NCI-H345 (cell line): ENCODE data around the gene CFAP221.
"Not testable (repeated sequence)": the region's sequence is repeated elsewhere in the genome, so short reads cannot be mapped to it uniquely, and the experiment has no call there.

Experiments used
- DNase-seq: peaks from one replicate; lab custom pipeline; 2025; lab: John Stamatoyannopoulos, UW

Gene CFAP221

GRCh38 chr2:119586085-119586484 lies 41.8 kb downstream of the CFAP221 start:
- no peak for DNase-seq

GRCh38 chr2:119590873-119591272 lies 46.6 kb downstream of the CFAP221 start:
- DNase-seq, result no peak

- no peak for DNase-seq
Measured at GRCh38 chr2:119591523-119591922, 47.3 kb downstream of the CFAP221 start.

GRCh38 chr2:119592436-119592835 lies 48.2 kb downstream of the CFAP221 start:
- DNase-seq, result no peak

GRCh38 chr2:119596638-119597037 lies 52.4 kb downstream of the CFAP221 start:
- DNase-seq, result no peak

- peak; percentile 89 for DNase-seq
Measured at GRCh38 chr2:119598596-119599263, 54.5 kb downstream of the CFAP221 start.

- no peak for DNase-seq
Measured at GRCh38 chr2:119599384-119599783, 55.1 kb downstream of the CFAP221 start.

GRCh38 chr2:119605096-119605495 lies 60.8 kb downstream of the CFAP221 start:
- no peak for DNase-seq

GRCh38 chr2:119606674-119607073 lies 62.4 kb downstream of the CFAP221 start:
- no peak for DNase-seq

GRCh38 chr2:119608553-119608952 lies 64.3 kb downstream of the CFAP221 start:
- no peak for DNase-seq

GRCh38 chr2:119609337-119609736 lies 65.1 kb downstream of the CFAP221 start:
- DNase-seq, result no peak

GRCh38 chr2:119614140-119614539 lies 69.9 kb downstream of the CFAP221 start:
- DNase-seq, result not testable (repeated sequence)

- no peak for DNase-seq
Measured at GRCh38 chr2:119616421-119616820, 72.2 kb downstream of the CFAP221 start.

GRCh38 chr2:119617455-119617854 lies 73.2 kb downstream of the CFAP221 start:
- no peak for DNase-seq

GRCh38 chr2:119618725-119619124 lies 74.5 kb downstream of the CFAP221 start:
- DNase-seq, result not testable (repeated sequence)

- DNase-seq, result no peak
Measured at GRCh38 chr2:119625226-119625625, 81.0 kb downstream of the CFAP221 start.

GRCh38 chr2:119629323-119629825 lies 85.1 kb downstream of the CFAP221 start:
- no peak for DNase-seq

GRCh38 chr2:119630121-119630520 lies 85.9 kb downstream of the CFAP221 start:
- DNase-seq, result no peak

GRCh38 chr2:119637371-119637770 lies 93.1 kb downstream of the CFAP221 start:
- DNase-seq, result no peak

- DNase-seq, result no peak
Measured at GRCh38 chr2:119638246-119638645, 94.0 kb downstream of the CFAP221 start.

- DNase-seq, result peak; percentile 55
Measured at GRCh38 chr2:119638685-119639554, 94.7 kb downstream of the CFAP221 start.

GRCh38 chr2:119641562-119642258 lies 97.5 kb downstream of the CFAP221 start:
- DNase-seq, result peak; percentile 82
